Sigmoid colon (tissue), 4 donors: ENCODE data around the gene ARHGEF10L.

ENCODE experiments used
- EP300 ChIP-seq, 4 donors: sonication (generic); formaldehyde crosslinking; IDR thresholded peaks; one replicate each; pipeline ENCODE4 v1.6.1; 2017; ENCODE audit warnings: antibody characterized with exemption in 4 of 4
- POLR2A ChIP-seq, 2 donors: fragments of 450-650 bp; IDR thresholded peaks; one replicate each; pipeline ENCODE4 v1.6.1; 2016; ENCODE audit warnings: antibody characterized with exemption in 2 of 2, mild to moderate bottlenecking in 2 of 2, moderate library complexity in 2 of 2
- POLR2AphosphoS5 ChIP-seq, 4 donors: sonication (generic); formaldehyde crosslinking; IDR thresholded peaks; one replicate each; pipeline ENCODE4 v1.6.1; 2017; ENCODE audit warnings: antibody characterized with exemption in 4 of 4
- TF ChIP-seq, protein P1 (sequence below), 4 experiments: fragments of 450-650 bp in 3 of 4; fragments of 200-600 bp in 1 of 4; IDR thresholded peaks; one replicate each; pipeline ENCODE4 v1.5.1; 2016 to 2019; ENCODE audit warnings: antibody characterized with exemption in 4 of 4, mild to moderate bottlenecking in 3 of 4, moderate library complexity in 2 of 4

DNA sequence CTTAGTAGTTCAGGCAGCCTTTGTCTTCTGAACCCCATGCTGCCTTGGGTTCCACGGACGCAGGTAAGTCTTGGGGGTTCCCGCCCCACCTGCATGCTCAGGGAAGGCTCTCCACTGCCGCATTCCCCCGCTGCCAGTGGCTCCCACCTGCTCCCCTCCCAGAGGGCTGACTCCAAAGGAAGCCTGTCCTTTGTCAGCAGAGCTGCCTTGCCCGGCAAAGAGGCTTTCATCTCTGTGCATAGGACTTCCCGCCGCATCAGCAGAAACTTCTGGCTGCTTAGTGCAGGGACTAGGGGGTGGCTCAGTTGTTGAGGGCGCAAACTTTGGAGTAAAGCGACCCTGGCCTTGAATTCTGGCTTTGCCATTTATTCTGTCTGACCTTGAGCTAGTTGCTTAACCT lies 190.4 kb downstream of the ARHGEF10L start:
- TF ChIP-seq EP300 (IDR thresholded peaks at IDR 0.05) (no peak), POLR2A (IDR thresholded peaks at IDR 0.05) (no peak), POLR2AphosphoS5 (IDR thresholded peaks at IDR 0.05) (no peak)
- TF ChIP-seq, protein P1, sequence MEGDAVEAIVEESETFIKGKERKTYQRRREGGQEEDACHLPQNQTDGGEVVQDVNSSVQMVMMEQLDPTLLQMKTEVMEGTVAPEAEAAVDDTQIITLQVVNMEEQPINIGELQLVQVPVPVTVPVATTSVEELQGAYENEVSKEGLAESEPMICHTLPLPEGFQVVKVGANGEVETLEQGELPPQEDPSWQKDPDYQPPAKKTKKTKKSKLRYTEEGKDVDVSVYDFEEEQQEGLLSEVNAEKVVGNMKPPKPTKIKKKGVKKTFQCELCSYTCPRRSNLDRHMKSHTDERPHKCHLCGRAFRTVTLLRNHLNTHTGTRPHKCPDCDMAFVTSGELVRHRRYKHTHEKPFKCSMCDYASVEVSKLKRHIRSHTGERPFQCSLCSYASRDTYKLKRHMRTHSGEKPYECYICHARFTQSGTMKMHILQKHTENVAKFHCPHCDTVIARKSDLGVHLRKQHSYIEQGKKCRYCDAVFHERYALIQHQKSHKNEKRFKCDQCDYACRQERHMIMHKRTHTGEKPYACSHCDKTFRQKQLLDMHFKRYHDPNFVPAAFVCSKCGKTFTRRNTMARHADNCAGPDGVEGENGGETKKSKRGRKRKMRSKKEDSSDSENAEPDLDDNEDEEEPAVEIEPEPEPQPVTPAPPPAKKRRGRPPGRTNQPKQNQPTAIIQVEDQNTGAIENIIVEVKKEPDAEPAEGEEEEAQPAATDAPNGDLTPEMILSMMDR (IDR thresholded peaks at IDR 0.05): no peak
